HepG2 (cell line): ENCODE data around the gene ZFP92. TPM values are rescaled to one million over a fixed set of nuclear protein-coding genes. Genes with fewer than 3 reads are reported as not detected.

Source experiments
- ATAC-seq: fragments of 200-7000 bp; cut with Tn5 transposase; 3 replicates; pipeline ENCODE4 v1.9.1; 2020; ENCODE audit warnings: mild to moderate bottlenecking, moderate library complexity
- BruUV-seq: library from RNA; stranded (reverse); fragments of 400-500 nt; replicated peaks from 2 replicates; lab custom pipeline; 2021; lab: Mats Ljungman, UMichigan
- CTCF ChIA-PET: fragments of 300-600 bp; formaldehyde crosslinking; extraction: SDS; loops from one replicate; lab custom pipeline; 2021; ENCODE audit warnings: low total read pairs, inconsistent platforms, low intra/inter-chr PET ratio; lab: Yijun Ruan, JAX
- POLR2A ChIA-PET: fragments of 350-600 bp; sonication (Branson Sonifier 250); formaldehyde crosslinking; loops from one replicate; lab custom pipeline; 2020; ENCODE audit warnings: antibody characterized with exemption, inconsistent platforms; lab: Yijun Ruan, JAX
- DNase-seq: peaks from one replicate; pipeline ENCODE4 v3.0.0-alpha.2; 2015; ENCODE audit warnings: low spot score
- FAIRE-seq: peaks from 3 replicates; lab custom pipeline; 2011; peaks lifted over from hg19 to GRCh38; lab: Jason Lieb, UNC
- H2AFZ ChIP-seq: one replicate; pipeline ENCODE4 v1.6.1; 2011; ENCODE audit warnings: low read length, inconsistent platforms
- H3K27ac ChIP-seq: fragments of 300-600 bp; 3 replicates; pipeline ENCODE4 v1.8.0; 2011; ENCODE audit warnings: mixed run types, mild to moderate bottlenecking, mixed read lengths, low read length, inconsistent platforms; ENCODE audit not compliant: insufficient read depth; ENCODE audit errors: extremely low read length
- H3K27me3 ChIP-seq, 2 experiments: fragments of 200-600 bp in 1 of 2; 2 replicates in 1 of 2; 3 replicates in 1 of 2; pipeline versions ENCODE4 v1.6.0 to v1.8.0; 2011; ENCODE audit warnings: low read length in 2 of 2, mild to moderate bottlenecking in 2 of 2, moderate library complexity in 2 of 2, inconsistent platforms in 1 of 2; ENCODE audit not compliant: insufficient read depth in 2 of 2, control insufficient read depth in 1 of 2
- H3K36me3 ChIP-seq, 2 experiments: fragments of 200-600 bp in 1 of 2; replicated peaks in 1 of 2; 2 replicates in 1 of 2; 3 replicates in 1 of 2; pipeline versions ENCODE4 v1.5.1 to v1.8.0; 2011; ENCODE audit warnings: low read length in 2 of 2, inconsistent platforms in 1 of 2; ENCODE audit not compliant: insufficient read depth in 2 of 2, control insufficient read depth in 1 of 2
- H3K4me1 ChIP-seq: 2 replicates; pipeline ENCODE4 v1.5.1; 2012; ENCODE audit warnings: low read length, inconsistent platforms; ENCODE audit not compliant: insufficient read depth
- H3K4me2 ChIP-seq: 2 replicates; pipeline ENCODE4 v1.6.0; 2011; ENCODE audit warnings: low read depth, low read length, inconsistent platforms
- H3K4me3 ChIP-seq, 3 experiments: fragments of 200-600 bp in 1 of 3; sonication (generic), shearing (Covaris generic) in 1 of 3; replicated peaks in 1 of 3; 2 replicates each; pipeline ENCODE4 v1.5.1; 2011 to 2016; ENCODE audit warnings: low read length in 3 of 3, inconsistent platforms in 2 of 3, low read depth in 2 of 3, mild to moderate bottlenecking in 2 of 3, control low read depth in 1 of 3, mixed read lengths in 1 of 3; ENCODE audit not compliant: insufficient read depth in 1 of 3
- H3K79me2 ChIP-seq: one replicate; pipeline ENCODE4 v1.6.1; 2011; ENCODE audit warnings: low read length, inconsistent platforms; ENCODE audit not compliant: insufficient read depth
- H3K9ac ChIP-seq: 2 replicates; pipeline ENCODE4 v1.6.0; 2011; ENCODE audit warnings: mild to moderate bottlenecking, low read depth, low read length, inconsistent platforms; ENCODE audit not compliant: insufficient read depth
- H3K9me3 ChIP-seq: 2 replicates; pipeline ENCODE4 v1.5.1; 2012; ENCODE audit warnings: mild to moderate bottlenecking, low read length
- H4K20me1 ChIP-seq: 2 replicates; pipeline ENCODE4 v1.6.0; 2011; ENCODE audit warnings: inconsistent platforms, mild to moderate bottlenecking, low read length, moderate library complexity; ENCODE audit not compliant: insufficient read depth
- CCDC6 ChIP-seq: sonication (generic); formaldehyde crosslinking; IDR thresholded peaks from 2 replicates; pipeline ENCODE4 v1.8.1; 2022; ENCODE audit warnings: mild to moderate bottlenecking, missing genetic modification reagents, moderate library complexity
- CREB1 ChIP-seq, 2 experiments: fragments of 450-650 bp in 1 of 2; IDR thresholded peaks; 2 replicates each; pipeline ENCODE4 v1.6.1; 2016 to 2017; ENCODE audit warnings: control low read depth in 1 of 2, mild to moderate bottlenecking in 1 of 2, missing compliant biosample characterization in 1 of 2, missing genetic modification characterization in 1 of 2
- EHMT2 ChIP-seq: fragments of 200-600 bp; sonication (generic); IDR thresholded peaks from 2 replicates; pipeline ENCODE4 v1.7.0; 2017; ENCODE audit warnings: antibody characterized with exemption, low read depth, low read length, borderline replicate concordance
- FOSL1 ChIP-seq: sonication (generic); formaldehyde crosslinking; IDR thresholded peaks from 2 replicates; pipeline ENCODE4 v1.9.0; 2021; ENCODE audit warnings: missing genetic modification reagents, borderline replicate concordance
- FOXP1 ChIP-seq, 2 experiments: fragments of 450-650 bp in 1 of 2; IDR thresholded peaks; 2 replicates each; pipeline ENCODE4 v1.6.1; 2017 to 2018; ENCODE audit warnings: antibody characterized with exemption in 1 of 2
- HOXA9 ChIP-seq: sonication (generic); formaldehyde crosslinking; IDR thresholded peaks from 2 replicates; pipeline ENCODE4 v1.8.1; 2022; ENCODE audit warnings: missing genetic modification reagents, mild to moderate bottlenecking, moderate library complexity, borderline replicate concordance
- IRX3 ChIP-seq: sonication (generic); formaldehyde crosslinking; IDR thresholded peaks from 2 replicates; pipeline ENCODE4 v1.8.1; 2023; ENCODE audit warnings: mild to moderate bottlenecking, low read depth, missing genetic modification reagents, borderline replicate concordance
- KLF11 ChIP-seq: IDR thresholded peaks from 2 replicates; pipeline ENCODE4 v1.6.1; 2016; ENCODE audit warnings: missing compliant biosample characterization
- MIER3 ChIP-seq: IDR thresholded peaks from 2 replicates; pipeline ENCODE4 v1.6.1; 2016; ENCODE audit warnings: missing compliant biosample characterization, borderline replicate concordance
- NFE2L2 ChIP-seq: fragments of 150-350 bp; IDR thresholded peaks from 2 replicates; pipeline ENCODE4 v1.6.1; 2014; ENCODE audit warnings: low read length
- NFIC ChIP-seq: IDR thresholded peaks from 2 replicates; pipeline ENCODE4 v1.6.1; 2012; ENCODE audit warnings: mild to moderate bottlenecking, low read length, inconsistent platforms
- NRL ChIP-seq: sonication (generic); formaldehyde crosslinking; IDR thresholded peaks from 2 replicates; pipeline ENCODE4 v1.5.0; 2020; ENCODE audit warnings: missing genetic modification reagents, mild to moderate bottlenecking, moderate library complexity, borderline replicate concordance
- PHB2 ChIP-seq: fragments of 450-650 bp; IDR thresholded peaks from 2 replicates; pipeline ENCODE4 v1.6.1; 2018; ENCODE audit not compliant: partially characterized antibody
- POLR2A ChIP-seq, 2 experiments: IDR thresholded peaks; 2 replicates each; pipeline ENCODE4 v1.6.1; 2011; ENCODE audit warnings: low read depth in 2 of 2, low read length in 2 of 2, mild to moderate bottlenecking in 1 of 2, moderate library complexity in 1 of 2; ENCODE audit not compliant: insufficient read depth in 1 of 2
- RAD51 ChIP-seq: fragments of 450-650 bp; IDR thresholded peaks from 2 replicates; pipeline ENCODE4 v1.6.1; 2016; ENCODE audit warnings: borderline replicate concordance
- SP5 ChIP-seq: IDR thresholded peaks from 2 replicates; pipeline ENCODE4 v1.6.1; 2016; ENCODE audit warnings: low read depth, borderline replicate concordance
- STAG1 ChIP-seq: sonication (generic); formaldehyde crosslinking; IDR thresholded peaks from 2 replicates; pipeline ENCODE4 v1.4.0; 2020; ENCODE audit warnings: missing genetic modification reagents
- ZFY ChIP-seq: sonication (generic); formaldehyde crosslinking; IDR thresholded peaks from 2 replicates; pipeline ENCODE4 v1.4.0; 2020; ENCODE audit warnings: missing genetic modification reagents
- ZNF253 ChIP-seq: sonication (generic); formaldehyde crosslinking; IDR thresholded peaks from 2 replicates; pipeline ENCODE4 v1.8.0; 2022; ENCODE audit warnings: mild to moderate bottlenecking, missing genetic modification reagents, borderline replicate concordance
- ZNF275 ChIP-seq: sonication (generic); formaldehyde crosslinking; IDR thresholded peaks from 2 replicates; pipeline ENCODE4 v1.8.0; 2022; ENCODE audit warnings: missing genetic modification reagents, mild to moderate bottlenecking, inconsistent platforms, borderline replicate concordance
- ZNF30 ChIP-seq: sonication (generic); formaldehyde crosslinking; IDR thresholded peaks from 2 replicates; pipeline ENCODE4 v1.5.0; 2020; ENCODE audit warnings: mild to moderate bottlenecking, missing genetic modification reagents
- ZNF547 ChIP-seq: sonication (generic); formaldehyde crosslinking; IDR thresholded peaks from 2 replicates; pipeline ENCODE4 v1.5.1; 2020; ENCODE audit warnings: mild to moderate bottlenecking, missing genetic modification reagents
- ZNF557 ChIP-seq: sonication (generic); formaldehyde crosslinking; IDR thresholded peaks from 2 replicates; pipeline ENCODE4 v1.4.0; 2020; ENCODE audit warnings: missing genetic modification reagents
- ZNF597 ChIP-seq: sonication (generic); formaldehyde crosslinking; IDR thresholded peaks from 2 replicates; pipeline ENCODE4 v1.5.0; 2020; ENCODE audit warnings: missing genetic modification reagents
- ZNF777 ChIP-seq: sonication (generic); formaldehyde crosslinking; IDR thresholded peaks from 2 replicates; pipeline ENCODE4 v1.4.0; 2020; ENCODE audit warnings: missing genetic modification reagents
- ZSCAN21 ChIP-seq: sonication (generic); formaldehyde crosslinking; IDR thresholded peaks from 2 replicates; pipeline ENCODE4 v1.8.0; 2022; ENCODE audit warnings: mild to moderate bottlenecking, missing genetic modification reagents, moderate library complexity, borderline replicate concordance
- WGBS: methylation state at CpG from one replicate; pipeline ENCODE4 v1.1.6; 2017; ENCODE audit warnings: low lambda C conversion rate; 5-methylcytosine and 5-hydroxymethylcytosine counted together
- in situ Hi-C: cut with HindIII; loops from 2 replicates; pipeline ENCODE4 v1.10.0; 2017; ENCODE audit warnings: low pct_unique_long_range_greater_than_20kb; ENCODE audit not compliant: extremely low pct_ligation_motif_present
- intact Hi-C: fragments of 100-400 bp; cut with micrococcal nuclease; formaldehyde crosslinking; loops from one replicate; pipeline ENCODE4 v1.10.0; 2022; ENCODE audit not compliant: unreplicated experiment
- polyA plus RNA-seq, 8 experiments: library from polyadenylated mRNA; depleted of rRNA in 3 of 8; stranded (reverse) in 7 of 8; unstranded in 1 of 8; fragments of >200 nt; fragmentation: Illumina TruSeq in 4 of 8; extraction: Trizol in 4 of 8; gene quantifications; 2 replicates each; pipeline versions ENCODE4 v1.2.1 to v1.2.3, GENCODE V29; 2011 to 2016; ENCODE audit warnings: low read depth in 4 of 8, missing spikeins in 1 of 8, mixed read lengths in 1 of 8; ENCODE audit not compliant: insufficient read depth in 1 of 8
- total RNA-seq, 5 experiments: library from RNA; depleted of rRNA; stranded (reverse); fragments of >200 nt; fragmentation: Illumina TruSeq; extraction: Trizol; gene quantifications; 2 replicates each; pipeline ENCODE4 v1.2.3, GENCODE V29; 2016; ENCODE audit warnings: low read depth in 1 of 5

Gene ZFP92
- total and polyA plus RNA-seq, 2 of the 13 experiments (the other 11 are each of a cell fraction or from before 2014, with no cell fraction given): 0.02 TPM; not detected in 1

- Histone ChIP-seq H3K27ac (peak overlapping the region; percentile 67), H2AFZ (no peak overlapping the region), H3K4me3 (no peak overlapping the region; a peak in 1 of 6 replicates), H3K36me3 (no peaks in the 10 kb centered on the region), H3K9me3 (no peaks in the 10 kb centered on the region), H3K27me3 (no peaks in the 10 kb centered on the region), H4K20me1 (no peaks in the 10 kb centered on the region), H3K9ac (no peak overlapping the region), H3K79me2 (no peaks in the 10 kb centered on the region), H3K4me2 (peak overlapping the region; percentile 18), H3K4me1 (peaks cover 48% of the 10 kb centered on the region)
- DNase-seq (peak; percentile 79), FAIRE-seq (peak; percentile 98), ATAC-seq (peak; percentile 87)
- POLR2A ChIA-PET: interaction anchor here (1.0 kb wide), 1 partner anchor 79 kb away, joined by 3 read pairs; no protein-coding TSS in a partner anchor
- WGBS: no CpG with 5 or more reads among the region's 30 CpGs
- no TSS peak for BruUV-seq
- CTCF ChIA-PET: no interaction called here
- intact Hi-C loops: no loop called here
- in situ Hi-C loops: loop anchor here (10.0 kb wide), 1 partner anchor 375 kb away; no protein-coding TSS in a partner anchor
- TF ChIP-seq HOXA9: no peak
- TF ChIP-seq NFIC: 0 out of 2 replicates have a peak, but pooled peaks have one; percentile 27
- no peak for TF ChIP-seq CREB1 (IDR thresholded peaks at IDR 0.05)
- TF ChIP-seq CREB1 (CRISPR knock-in tag; IDR thresholded peaks at IDR 0.05): no peak
- no peak for TF ChIP-seq POLR2A (IDR thresholded peaks at IDR 0.05; ENCODE audit: insufficient read depth in 1 of 2, low read depth in 2 of 2, low read length in 2 of 2)
- TF ChIP-seq PHB2: no peak
- TF ChIP-seq ZSCAN21 (CRISPR knock-in tag): no peak
- no peak for TF ChIP-seq ZNF777 (CRISPR knock-in tag)
- no peak for TF ChIP-seq STAG1 (CRISPR knock-in tag)
- TF ChIP-seq ZFY: no peak
- TF ChIP-seq CCDC6 (CRISPR knock-in tag): no peak
- TF ChIP-seq ZNF275 (CRISPR knock-in tag): no peak
- TF ChIP-seq FOSL1: no peak
- TF ChIP-seq ZNF547: no peak
- no peak for TF ChIP-seq MIER3 (CRISPR knock-in tag)
- no peak for TF ChIP-seq ZNF30
- TF ChIP-seq RAD51: no peak
- no peak for TF ChIP-seq FOXP1 (IDR thresholded peaks at IDR 0.05)
- no peak for TF ChIP-seq FOXP1 (CRISPR knock-in tag; IDR thresholded peaks at IDR 0.05)
- no peak for TF ChIP-seq IRX3 (CRISPR knock-in tag)
- TF ChIP-seq KLF11 (CRISPR knock-in tag): no peak
- peak; percentile 19; the same call in 1 of the 2 replicates for TF ChIP-seq SP5 (CRISPR knock-in tag)
- no peak for TF ChIP-seq ZNF597
- no peak for TF ChIP-seq ZNF253
- no peak for TF ChIP-seq EHMT2
- TF ChIP-seq ZNF557 (CRISPR knock-in tag): no peak
- TF ChIP-seq NRL (CRISPR knock-in tag): no peak
- no peak for TF ChIP-seq NFE2L2
These were observed 1.7 kb upstream of the ZFP92 start for GRCh38 chrX:153409414-153410101.
